Activated CD4-positive, CD25-positive, alpha-beta regulatory T cell treated with anti-CD3 and anti-CD28 coated beads, Interleukin-2, amount 50 U/mL, for 16 hours (primary cell): Measurements from ENCODE around the gene NELL1.
"Not testable (repeated sequence)": the region's sequence is repeated elsewhere in the genome, so short reads cannot be mapped to it uniquely, and the experiment has no call there.

ENCODE experiments used
- DNase-seq: peaks from one replicate; pipeline ENCODE4 v3.0.0-alpha.2; 2020; ENCODE audit warnings: low read depth, low spot score

NELL1 gene

DNA sequence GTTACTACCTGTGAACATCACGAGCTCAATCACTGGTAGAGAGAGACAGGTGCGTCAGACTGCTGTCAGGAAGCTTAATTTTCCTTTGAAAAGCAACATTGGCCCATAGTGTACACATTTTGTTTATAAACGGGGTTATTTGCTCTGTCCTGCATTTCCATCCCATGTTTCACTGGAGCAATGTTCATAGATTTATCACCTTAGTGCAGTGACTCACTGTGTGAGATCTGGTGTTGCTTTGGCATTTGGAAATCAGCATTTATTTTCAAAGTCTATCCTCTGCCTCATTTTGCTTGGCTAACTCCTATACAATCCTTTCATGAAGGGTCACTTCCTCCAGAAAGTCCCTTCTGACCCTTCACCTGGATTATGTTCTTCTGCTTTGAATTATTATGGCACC, 529.1 kb downstream of the NELL1 start:
- DNase-seq: no peak

DNA sequence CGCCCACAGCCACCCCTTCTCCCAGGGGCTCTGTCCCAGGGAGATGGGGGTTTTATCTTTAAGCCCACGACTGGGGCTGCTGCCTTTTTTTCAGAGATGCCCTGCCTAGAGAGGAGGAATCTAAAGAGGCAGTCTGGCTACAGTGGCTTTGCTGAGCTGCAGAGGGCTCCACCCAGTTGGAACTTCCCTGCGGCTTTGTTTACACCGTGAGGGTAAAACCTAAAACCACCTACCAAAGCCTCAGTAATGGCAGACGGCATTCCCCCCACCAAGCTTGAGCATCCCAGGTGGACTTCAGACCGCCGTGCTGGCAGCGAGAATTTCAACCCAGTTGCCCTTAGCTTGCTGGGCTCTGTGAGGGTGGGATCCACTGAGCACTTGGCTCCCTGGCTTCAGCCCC, 535.8 kb downstream of the NELL1 start:
- DNase-seq: no peak

DNA sequence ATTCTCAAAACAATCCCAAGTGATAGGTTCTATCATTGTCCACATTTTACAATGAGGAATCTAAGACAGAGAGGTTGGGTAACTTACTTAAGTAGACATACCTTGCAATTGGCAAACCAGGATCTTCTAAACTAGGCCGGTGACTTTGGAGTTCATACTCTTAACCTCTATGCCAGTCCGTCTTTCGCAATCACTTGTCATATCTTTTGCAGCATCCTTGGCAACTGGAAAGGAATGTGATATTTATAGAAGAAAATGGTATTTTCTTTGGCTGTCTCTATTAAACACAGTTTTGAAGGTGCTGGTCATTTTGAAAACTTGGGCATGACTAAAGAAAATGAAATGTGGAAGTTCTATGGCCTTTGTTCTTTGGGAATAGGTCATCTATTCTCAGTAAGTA, 556.5 kb downstream of the NELL1 start:
- no peak for DNase-seq

DNA sequence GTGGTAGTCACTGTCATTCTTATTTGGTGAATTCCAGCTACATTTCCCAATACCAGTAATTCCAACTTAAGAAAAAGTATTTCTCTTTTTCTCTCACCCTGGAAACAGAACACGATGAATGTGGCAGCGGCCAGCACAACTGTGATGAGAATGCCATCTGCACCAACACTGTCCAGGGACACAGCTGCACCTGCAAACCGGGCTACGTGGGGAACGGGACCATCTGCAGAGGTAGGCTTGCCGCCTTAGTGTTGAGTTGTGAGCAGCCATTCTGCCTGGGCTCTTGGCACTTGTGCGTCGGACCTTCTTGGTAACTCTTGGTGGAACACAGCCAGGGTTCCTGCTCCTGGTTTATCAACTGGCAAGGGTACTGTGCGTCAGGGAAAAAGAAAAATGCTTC, 559.8 kb downstream of the NELL1 start:
- no peak for DNase-seq

DNA sequence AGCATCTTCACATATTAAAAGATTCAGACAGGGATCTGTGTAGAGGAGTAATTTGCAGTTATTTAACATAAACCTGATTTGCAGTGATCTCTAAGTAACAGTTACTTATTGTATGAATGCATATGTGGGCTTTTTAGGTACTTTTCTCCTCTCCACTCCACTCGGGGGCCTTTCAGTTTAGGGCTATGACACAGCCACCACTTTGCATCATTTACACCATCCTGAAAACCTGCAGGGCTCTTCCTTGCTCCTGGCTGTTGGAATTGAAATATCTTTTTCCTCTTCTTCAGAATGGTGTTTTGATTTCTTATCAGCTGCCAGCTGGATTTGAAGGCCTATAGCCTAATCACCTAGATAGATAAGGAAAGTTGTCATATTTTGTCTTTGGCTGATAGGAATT, 580.8 kb downstream of the NELL1 start:
- no peak for DNase-seq

DNA sequence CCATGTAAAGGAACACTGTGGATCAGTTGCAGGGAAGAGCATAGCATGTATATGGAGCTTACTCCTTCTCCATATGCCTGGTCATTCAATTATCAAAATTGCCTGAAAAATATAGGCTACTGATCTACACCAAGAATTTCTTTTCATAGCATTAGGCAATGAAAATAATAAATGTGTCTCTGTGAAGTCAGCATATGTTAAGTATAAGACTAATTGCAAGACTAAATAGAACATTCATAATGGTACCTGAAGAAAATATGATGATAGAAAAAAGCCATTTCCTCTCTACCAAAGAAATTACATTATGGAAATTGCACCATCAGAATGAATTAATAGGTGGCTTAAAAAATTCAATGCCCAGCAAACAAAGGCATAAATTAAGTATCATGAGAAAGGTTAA, 584.7 kb downstream of the NELL1 start:
- DNase-seq: no peak

DNA sequence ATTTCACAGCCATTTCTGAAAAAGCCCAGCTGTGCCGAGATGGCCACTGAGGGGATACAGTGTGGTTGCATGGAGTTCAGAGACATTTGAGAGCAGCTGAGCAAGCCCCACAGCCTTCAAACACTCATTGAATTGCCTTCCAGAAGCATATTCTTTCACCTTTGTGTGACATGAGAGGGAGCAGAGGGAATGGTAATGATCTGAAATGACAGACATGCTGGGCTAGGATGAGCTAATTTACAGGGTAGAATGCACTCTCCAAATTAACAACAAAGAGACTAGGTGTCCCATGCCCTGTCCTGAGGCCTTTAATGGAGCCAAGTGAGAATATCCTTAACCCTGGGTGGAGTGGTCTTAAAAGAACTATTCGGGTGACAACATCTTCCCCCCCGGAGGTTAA, 585.4 kb downstream of the NELL1 start:
- DNase-seq: no peak

DNA sequence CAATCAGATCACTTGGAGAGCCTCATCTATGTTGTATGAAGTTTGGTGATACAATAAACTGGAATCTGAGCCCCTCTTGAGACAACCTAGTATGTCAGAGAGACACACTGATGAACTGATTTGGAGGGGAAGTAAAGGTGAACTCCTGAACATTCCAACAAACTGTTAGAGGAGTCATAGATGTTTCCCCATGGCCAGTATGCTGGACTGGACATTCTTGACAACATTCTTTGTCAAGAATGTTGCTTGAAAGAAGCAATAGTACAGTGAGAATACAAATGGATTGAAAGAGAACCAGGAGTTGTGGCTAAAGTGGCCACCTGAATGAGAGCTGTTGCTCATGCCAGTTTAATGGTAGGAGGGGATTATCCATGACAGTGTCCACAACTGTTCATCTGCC, 588.1 kb downstream of the NELL1 start:
- DNase-seq: no peak

DNA sequence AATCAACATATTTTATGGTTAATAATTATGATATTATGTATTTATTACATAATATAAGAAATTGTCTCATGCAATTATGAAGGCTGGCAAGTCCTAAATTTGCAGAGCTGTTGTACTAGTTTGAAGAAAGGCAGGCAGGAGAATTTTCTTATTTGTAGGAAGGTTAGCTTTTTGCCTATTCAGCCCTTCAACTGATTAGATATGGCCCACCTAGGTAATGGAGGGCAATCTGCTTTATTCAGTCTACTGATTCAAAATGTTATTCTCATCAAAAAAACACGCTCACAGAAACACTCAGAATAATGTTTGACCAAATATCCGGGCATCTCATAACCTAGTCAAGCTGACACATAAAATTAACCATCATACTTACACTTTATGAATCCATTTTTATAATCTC, 589.0 kb downstream of the NELL1 start:
- no peak for DNase-seq

DNA sequence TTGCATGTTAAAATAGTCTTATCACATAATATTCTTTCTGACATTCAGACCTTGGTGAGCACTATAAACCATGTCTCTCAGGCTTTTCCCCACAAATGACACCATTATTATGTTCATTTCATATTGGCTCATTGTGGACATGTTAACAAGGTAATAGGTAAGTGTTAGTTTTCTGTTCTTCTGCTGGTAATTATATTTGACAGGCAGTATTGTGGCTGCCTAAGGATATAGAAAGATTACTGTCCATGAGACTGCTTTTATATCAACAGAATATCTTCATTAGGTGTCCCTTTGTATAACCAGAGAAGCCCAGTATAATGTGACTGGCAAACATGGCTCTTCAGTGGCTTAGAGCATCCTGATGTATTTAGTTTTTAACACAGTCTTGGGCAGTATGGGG, 590.7 kb downstream of the NELL1 start:
- DNase-seq: no peak

DNA sequence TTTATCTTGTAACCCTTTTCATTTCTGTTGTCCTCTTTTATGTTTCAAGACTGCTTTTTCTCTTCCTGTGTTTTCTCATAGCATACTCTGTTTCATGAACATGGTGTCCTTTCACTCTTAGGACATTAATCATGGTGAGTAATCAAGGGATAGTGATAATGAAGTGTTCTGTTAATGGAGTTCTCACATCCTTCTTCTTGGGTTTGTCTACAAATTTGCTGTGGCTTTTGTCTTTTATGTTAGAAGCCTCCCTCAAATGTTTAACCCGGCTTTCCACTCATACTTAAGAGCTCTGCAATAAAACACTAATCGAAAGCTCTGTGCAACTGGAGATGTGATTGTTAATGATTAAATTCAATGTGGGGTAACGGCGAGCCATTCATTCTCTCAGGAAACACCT, 593.6 kb downstream of the NELL1 start:
- DNase-seq: no peak

DNA sequence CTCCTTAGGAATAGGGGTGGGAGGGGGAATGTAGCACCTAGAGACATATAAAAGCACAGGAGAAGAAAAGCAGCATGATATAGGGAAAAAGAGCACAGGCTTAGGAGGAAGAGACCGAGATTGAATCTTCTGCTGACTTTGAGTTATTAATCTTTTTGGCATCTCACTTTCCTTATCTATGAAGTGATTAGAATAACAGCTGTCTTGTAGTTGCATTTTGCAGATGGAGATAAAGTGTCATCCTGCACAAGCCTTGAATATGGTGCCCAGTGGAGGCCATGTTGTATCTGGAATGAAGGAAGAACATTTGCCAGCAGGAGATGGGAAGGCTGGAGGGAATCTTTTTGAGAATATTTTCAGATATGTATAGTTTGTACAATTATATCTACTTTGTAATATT, 594.7 kb downstream of the NELL1 start:
- DNase-seq: no peak

DNA sequence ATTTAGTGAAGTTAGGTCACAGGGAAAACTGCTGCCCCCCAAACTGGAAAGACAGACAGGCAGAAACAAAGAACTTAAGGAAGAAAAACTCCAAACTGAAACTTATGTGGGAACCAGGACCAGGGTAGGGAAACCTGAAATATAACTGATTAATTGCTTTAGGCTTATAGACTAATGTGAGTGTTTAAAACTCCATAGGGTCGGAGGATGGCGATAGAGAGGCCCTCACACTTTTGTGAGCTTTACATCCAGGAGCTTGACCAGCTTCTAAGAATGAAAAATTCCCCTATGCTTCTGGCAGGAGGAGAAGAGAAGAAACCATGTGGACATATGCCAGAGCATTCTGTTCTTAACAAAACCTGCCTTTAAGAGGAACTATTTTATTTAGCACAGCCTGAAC, 598.6 kb downstream of the NELL1 start:
- no peak for DNase-seq

DNA sequence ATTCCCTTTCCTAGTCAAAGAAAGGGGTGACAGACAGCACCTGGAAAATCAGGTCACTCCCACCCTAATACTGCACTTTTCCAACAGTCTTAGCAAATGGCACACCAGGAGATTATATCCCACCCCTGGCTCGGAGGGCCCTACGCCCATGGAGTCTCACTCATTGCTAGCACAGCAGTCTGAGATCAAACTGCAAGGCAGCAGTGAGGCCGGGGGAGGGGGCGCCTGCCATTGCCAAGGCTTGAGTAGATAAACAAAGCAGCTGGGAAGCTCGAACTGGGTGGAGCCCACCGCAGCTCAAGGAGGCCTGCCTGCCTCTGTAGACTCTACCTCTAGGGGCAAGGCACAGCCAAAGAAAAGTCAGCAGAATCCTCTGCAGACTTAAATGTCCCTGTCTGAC, 602.8 kb downstream of the NELL1 start:
- DNase-seq: not testable (repeated sequence)

DNA sequence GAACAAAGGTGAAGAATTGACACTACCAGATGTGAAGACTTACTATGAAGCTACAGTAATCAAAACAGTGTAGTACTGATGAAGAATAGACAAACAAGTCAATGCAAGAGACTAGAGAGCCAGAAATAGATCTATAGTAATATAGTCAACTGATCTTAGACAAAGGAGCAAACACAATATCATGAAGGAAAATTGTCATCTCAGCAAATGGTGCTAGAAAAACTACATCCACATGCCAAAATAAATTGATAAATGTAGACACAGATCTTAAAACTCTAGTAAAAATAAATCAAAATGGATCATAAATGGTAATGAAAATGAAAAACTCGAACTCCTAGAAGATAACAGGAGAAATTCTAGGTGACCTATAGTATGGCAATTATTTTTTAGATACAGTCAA, 609.5 kb downstream of the NELL1 start:
- no peak for DNase-seq

DNA sequence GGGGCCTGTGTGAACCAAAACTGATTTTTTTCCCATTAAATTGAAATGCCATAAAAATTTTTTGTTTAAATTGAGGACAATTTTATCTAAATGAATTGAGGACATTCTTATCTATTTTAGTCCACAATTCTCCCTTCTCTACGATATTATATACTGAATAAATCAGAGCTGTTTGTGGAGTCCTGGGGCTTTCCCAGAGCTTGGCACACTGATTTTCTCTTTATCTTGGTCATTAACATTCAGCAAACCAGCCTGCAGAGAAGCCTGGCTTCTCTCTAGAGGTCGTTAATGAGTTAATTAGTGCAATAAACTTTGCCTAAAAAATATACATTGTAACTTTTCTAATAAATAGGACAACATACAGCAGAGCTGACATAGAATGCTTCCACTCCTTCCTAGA, 615.7 kb downstream of the NELL1 start:
- DNase-seq: no peak

DNA sequence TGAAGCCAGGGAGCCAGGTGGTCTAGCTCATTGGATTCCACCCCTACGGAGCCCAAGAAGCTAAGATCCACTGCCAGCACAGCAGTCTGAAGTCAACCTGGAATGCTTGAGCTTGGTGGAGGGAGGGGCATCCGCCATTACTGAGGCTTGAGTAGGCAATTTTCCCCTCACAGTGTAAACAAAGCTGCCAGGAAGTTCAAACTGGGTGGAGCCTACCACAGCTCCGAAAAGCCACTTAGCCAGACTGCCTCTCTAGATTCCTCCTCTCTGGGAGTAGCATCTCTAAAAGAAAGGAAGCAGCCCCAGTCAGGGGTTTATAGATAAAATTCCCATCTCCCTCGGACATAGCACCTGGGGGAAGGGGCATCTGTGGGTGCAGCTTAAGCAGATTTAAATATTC, 620.3 kb downstream of the NELL1 start:
- no peak for DNase-seq

DNA sequence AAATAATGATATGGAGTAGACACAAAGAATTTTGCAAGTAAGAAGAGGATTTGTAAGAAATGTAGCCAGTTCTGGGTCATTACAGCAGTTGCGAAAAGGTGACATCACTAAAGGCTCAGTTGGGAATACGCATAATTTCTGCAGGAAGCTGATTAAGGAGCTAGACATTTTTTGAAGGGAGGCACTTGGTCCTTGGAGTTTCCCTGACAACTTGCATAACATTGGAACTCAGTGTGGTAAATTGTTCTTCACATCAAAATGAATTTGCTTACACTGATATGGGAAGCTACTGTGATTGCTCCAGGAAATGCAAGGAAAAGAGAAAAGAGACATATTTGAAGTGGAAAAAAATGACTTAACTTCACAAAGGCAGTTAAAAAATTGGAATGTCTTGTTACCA, 626.1 kb downstream of the NELL1 start:
- DNase-seq: no peak

DNA sequence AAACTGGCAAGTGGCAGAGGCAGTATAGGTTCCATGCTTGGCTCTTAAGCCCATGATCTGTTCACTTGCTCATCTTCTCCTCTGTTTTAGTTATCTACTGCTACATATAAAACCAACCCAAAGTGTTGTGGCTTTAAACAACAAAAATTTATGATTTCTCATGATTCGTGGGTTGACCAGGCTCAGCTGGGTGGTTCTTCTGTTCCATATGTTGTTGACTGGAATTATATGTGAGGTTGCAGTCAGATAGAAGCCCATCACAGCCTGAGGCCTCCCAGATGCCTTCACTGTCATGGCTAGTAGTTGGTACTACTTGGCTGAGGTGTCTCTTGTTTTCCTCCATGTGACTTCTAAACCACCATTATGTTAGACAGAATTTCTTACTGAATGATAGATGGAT, 632.6 kb downstream of the NELL1 start:
- no peak for DNase-seq

DNA sequence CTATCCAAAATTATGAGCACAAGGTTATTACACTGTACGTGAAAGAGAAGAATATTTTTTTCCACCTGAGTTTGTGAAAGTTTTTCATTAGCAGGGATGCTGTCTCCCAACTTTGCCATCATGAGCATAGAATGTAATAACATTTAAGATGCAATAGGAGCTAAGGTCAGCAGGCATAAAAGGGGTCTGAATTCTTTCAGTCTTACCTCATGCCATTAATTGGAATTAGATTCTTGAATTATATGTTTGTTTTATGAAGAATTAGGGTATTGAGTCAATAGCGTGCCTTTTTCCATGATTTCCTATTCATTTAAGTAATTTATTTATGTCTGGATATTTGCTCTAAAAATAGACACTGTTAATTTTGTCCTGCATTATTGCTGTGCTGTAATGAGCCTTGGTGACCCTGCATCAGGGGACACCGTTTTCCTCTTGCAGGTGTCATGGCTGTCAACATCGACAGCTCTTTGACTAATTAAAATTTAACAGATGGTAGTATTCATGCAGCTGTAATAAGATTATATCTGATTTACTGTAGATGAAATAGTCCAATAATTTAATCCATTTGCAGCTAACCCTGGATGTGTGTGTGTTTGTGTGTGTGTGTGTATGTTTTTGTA, 637.5 kb downstream of the NELL1 start:
- DNase-seq: no peak

DNA sequence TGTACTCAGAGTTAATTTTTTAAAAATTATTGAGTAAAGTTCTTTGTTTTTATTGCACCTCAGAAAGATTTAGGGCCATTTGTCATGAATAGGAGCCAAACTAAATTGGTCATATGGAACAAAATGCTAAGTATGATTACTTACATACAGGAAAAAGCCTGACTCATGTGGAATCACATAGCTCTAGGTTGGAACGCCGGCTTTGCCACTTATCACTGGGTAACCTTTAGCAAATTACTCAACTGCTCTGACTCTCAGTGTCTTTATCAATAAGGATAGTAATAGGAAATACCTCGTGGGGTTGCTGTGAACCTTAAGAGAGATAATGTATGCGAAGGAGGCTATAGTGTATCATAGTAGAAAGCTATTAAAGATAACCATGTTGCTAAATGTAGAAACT, 638.5 kb downstream of the NELL1 start:
- no peak for DNase-seq

DNA sequence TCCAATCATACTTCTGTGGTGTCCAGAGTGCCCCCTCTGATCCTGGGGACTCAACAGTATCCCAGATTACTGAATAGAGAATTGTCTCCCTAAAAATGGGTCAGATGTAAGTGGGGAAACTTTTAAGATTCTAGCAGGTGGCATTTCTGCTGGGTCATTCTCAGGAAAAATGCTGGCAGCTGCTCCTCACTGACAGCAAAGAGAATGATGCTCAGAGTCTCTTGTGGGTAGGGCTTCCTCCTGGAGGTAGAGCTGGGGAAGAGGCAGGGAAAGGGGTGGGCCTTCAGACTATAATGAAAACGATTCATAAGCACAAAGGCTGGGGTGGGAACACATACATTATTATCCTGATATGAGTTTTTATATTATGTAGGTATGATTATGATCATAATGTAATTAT, 647.2 kb downstream of the NELL1 start:
- DNase-seq: no peak

DNA sequence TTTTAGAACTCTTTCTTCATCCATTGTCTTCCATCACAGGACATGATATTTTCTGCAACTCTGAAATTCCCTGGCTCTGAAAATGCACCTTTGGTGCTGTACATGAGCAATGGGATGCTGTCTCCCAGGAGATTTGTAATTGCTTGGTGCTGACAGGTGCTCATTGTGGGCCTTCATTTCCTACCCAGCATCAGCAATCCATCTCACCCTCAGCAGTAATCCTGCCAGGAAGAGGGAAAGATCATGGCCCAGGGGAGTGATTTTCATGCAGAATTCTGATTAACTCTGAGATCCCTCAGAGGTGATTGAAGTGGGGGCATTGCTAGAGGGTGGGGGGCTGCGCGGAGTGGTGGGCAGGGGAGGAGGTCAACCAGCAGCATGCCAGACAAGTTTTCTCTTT, 651.7 kb downstream of the NELL1 start:
- DNase-seq: no peak

DNA sequence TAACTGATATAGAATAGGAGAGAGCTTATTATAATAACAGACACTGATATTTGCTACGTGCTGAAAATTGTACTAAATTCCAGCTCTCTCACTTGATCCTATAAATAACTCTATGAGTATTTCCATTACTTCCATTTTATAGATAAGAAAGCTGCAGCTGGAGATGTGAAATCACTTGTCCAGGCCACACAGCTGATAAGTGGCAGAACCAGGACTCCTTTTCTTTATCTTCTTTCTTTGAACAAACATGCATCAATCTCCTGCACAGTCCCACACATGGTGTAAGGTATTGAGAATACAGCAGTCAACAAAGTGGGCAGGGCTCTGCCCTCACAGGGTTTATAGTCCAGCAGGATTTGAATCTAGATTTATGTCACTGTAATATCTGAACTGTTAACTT, 652.1 kb downstream of the NELL1 start:
- DNase-seq: no peak

DNA sequence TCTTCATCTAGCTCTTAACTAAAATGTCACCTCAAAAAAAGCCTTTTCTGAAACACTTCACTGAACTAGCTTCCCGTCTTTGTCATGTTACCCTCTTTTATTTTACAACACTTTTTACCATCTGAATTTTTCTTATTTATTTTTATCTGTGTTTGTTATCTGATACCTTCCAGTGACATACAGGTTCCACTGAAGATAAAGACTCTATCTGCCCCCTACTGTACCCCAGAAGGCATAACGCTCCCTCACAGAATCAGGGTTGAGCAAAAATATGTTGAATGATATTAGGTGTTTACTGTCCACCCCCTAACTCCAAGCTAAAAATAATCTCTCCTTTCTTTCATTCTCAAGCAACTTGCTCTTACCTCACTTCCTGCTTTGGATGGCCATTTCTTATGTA, 654.2 kb downstream of the NELL1 start:
- DNase-seq: no peak
